DND-41 (cell line): ENCODE results near the gene DEFB127.

Experiments
- EZH2 ChIP-seq: IDR thresholded peaks from 3 replicates; pipeline ENCODE4 v1.6.1; 2012; ENCODE audit warnings: borderline replicate concordance, low read depth, mild to moderate bottlenecking, moderate library complexity, low read length, inconsistent platforms; ENCODE audit not compliant: severe bottlenecking
- TF ChIP-seq, protein P1 (sequence below): IDR thresholded peaks from 2 replicates; pipeline ENCODE4 v1.5.1; 2012; ENCODE audit warnings: borderline replicate concordance, low read length, moderate library complexity, mild to moderate bottlenecking; ENCODE audit not compliant: poor library complexity, severe bottlenecking; ENCODE audit errors: extremely low read depth

DNA sequence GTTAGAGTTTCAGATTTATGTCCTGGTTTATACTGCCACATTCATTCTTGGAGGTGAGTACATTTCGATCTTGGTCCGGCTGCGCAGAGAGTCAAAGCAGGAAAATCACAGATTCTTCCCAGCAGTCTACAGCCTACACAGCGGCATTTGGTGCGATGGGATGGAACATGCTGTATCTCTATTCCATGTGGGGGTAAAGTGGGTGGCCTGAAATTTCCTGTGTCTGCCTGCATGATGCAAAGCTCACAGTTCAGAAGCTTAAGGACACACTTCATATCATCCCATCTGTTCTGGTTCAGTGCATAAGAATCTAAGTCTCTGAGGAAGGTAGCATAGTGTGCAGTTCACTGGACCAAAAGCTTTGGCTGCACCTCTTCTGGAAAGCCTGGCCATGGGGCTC lies at the start of gene DEFB127:
- TF ChIP-seq, protein P1, sequence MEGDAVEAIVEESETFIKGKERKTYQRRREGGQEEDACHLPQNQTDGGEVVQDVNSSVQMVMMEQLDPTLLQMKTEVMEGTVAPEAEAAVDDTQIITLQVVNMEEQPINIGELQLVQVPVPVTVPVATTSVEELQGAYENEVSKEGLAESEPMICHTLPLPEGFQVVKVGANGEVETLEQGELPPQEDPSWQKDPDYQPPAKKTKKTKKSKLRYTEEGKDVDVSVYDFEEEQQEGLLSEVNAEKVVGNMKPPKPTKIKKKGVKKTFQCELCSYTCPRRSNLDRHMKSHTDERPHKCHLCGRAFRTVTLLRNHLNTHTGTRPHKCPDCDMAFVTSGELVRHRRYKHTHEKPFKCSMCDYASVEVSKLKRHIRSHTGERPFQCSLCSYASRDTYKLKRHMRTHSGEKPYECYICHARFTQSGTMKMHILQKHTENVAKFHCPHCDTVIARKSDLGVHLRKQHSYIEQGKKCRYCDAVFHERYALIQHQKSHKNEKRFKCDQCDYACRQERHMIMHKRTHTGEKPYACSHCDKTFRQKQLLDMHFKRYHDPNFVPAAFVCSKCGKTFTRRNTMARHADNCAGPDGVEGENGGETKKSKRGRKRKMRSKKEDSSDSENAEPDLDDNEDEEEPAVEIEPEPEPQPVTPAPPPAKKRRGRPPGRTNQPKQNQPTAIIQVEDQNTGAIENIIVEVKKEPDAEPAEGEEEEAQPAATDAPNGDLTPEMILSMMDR = no peak
- no peak for TF ChIP-seq EZH2
